ES-I3 (cell line): Measurements from ENCODE around the gene PLIN4.

Experiments used
- H3K36me3 ChIP-seq: 2 replicates; pipeline ENCODE4 v1.6.1; 2013; ENCODE audit warnings: mild to moderate bottlenecking, low read length, control low read depth, moderate library complexity; ENCODE audit not compliant: insufficient read depth
- H3K4me1 ChIP-seq: 2 replicates; pipeline ENCODE4 v1.6.1; 2013; ENCODE audit warnings: mild to moderate bottlenecking, control low read depth, low read length; ENCODE audit not compliant: insufficient read depth
- H3K9ac ChIP-seq: 2 replicates; pipeline ENCODE4 v1.6.1; 2013; ENCODE audit warnings: low read depth, mild to moderate bottlenecking, low read length, moderate library complexity
- H3K9me3 ChIP-seq: 2 replicates; pipeline ENCODE4 v1.6.1; 2013; ENCODE audit warnings: mild to moderate bottlenecking, low read length, moderate library complexity; ENCODE audit not compliant: control insufficient read depth, insufficient read depth

Gene PLIN4

DNA sequence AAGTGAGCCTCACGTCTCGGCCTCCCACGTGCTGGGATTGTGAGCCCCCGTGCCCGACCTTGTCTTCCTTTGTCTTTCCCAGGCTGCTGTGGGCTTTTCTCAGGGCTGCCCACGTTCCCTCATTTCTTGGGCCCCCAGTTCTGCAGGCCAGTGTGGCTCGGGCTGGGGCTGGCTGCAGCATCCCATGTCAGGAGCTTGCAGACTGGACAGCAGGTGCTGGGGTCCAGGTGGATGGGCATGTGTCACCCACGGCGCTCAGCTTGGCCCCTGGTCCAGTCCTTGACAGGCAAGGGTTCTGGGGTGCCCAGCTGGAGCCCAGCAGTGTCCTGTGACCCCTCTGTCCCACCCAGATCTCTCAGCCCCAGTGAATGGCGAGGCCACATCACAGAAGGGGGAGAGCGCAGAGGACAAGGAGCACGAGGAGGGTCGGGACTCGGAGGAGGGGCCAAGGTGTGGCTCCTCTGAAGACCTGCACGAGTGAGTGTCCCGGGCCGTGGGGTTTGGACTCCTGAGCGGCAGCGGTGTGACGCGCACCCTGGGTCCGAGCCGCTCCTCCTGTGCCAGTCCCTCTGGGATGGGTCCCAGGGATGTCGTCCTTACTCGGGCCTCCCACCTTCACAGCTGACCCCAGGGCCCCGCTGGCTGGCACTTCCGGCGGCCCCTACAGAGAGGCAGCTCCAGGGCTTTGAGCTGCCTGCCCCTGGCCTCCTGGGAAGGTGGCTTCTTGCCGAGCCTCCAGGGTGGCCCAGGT lies 17.3 kb downstream of the PLIN4 start:
- H3K9ac ChIP-seq: no peak overlapping the region
- no peaks in the 10 kb centered on the region for H3K9me3 ChIP-seq
- H3K4me1 ChIP-seq: no peaks in the 10 kb centered on the region
- H3K36me3 ChIP-seq: peaks cover 3% of the 10 kb centered on the region; the same call in 1 of the 2 replicates

DNA sequence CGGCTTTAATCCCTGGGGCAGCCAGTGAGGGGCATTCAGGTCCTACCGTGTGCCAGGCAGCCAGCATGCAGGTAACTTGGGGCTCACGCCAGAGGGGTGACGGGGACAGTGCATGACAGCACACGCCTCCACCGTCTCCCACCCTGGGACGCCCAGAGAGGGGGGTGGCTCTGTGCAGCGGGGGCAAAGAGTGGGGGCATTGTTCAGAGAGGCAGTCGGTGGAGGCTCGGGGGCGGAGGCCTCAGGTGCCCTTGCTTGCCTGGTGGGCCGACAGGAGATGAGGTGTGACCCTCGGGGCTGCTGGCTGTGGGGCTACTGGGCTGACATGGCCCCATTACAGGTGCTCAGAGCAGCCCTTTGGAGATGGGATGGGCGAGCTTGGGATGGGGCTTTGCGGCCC lies 18.4 kb downstream of the PLIN4 start:
- Histone ChIP-seq H3K36me3 (peaks cover 6% of the 10 kb centered on the region; the same call in 1 of the 2 replicates), H3K9me3 (no peaks in the 10 kb centered on the region), H3K9ac (no peak overlapping the region), H3K4me1 (no peaks in the 10 kb centered on the region)

- H3K9ac ChIP-seq: no peak overlapping the region
- no peaks in the 10 kb centered on the region for H3K4me1 ChIP-seq
- peaks cover 6% of the 10 kb centered on the region; the same call in 1 of the 2 replicates for H3K36me3 ChIP-seq
- H3K9me3 ChIP-seq: no peaks in the 10 kb centered on the region
Observed at GRCh38 chr19:4499318-4499717, 19.0 kb downstream of the PLIN4 start.

GRCh38 chr19:4498694-4499093 lies 19.6 kb downstream of the PLIN4 start:
- Histone ChIP-seq H3K4me1 (no peaks in the 10 kb centered on the region), H3K36me3 (peaks cover 6% of the 10 kb centered on the region; the same call in 1 of the 2 replicates), H3K9ac (no peak overlapping the region), H3K9me3 (no peaks in the 10 kb centered on the region)

GRCh38 chr19:4497770-4498389 lies 20.4 kb downstream of the PLIN4 start:
- H3K9ac ChIP-seq: no peak overlapping the region
- peaks cover 11% of the 10 kb centered on the region for H3K36me3 ChIP-seq
- no peaks in the 10 kb centered on the region for H3K4me1 ChIP-seq
- H3K9me3 ChIP-seq: no peaks in the 10 kb centered on the region

- no peak overlapping the region for H3K9ac ChIP-seq
- H3K36me3 ChIP-seq: peaks cover 15% of the 10 kb centered on the region
- H3K4me1 ChIP-seq: no peaks in the 10 kb centered on the region
- H3K9me3 ChIP-seq: no peaks in the 10 kb centered on the region
Observed at GRCh38 chr19:4496304-4496703, 22.0 kb downstream of the PLIN4 start.

GRCh38 chr19:4495471-4495870 lies 22.8 kb downstream of the PLIN4 start:
- no peaks in the 10 kb centered on the region for H3K4me1 ChIP-seq
- H3K9me3 ChIP-seq: no peaks in the 10 kb centered on the region
- peaks cover 15% of the 10 kb centered on the region for H3K36me3 ChIP-seq
- H3K9ac ChIP-seq: no peak overlapping the region

DNA sequence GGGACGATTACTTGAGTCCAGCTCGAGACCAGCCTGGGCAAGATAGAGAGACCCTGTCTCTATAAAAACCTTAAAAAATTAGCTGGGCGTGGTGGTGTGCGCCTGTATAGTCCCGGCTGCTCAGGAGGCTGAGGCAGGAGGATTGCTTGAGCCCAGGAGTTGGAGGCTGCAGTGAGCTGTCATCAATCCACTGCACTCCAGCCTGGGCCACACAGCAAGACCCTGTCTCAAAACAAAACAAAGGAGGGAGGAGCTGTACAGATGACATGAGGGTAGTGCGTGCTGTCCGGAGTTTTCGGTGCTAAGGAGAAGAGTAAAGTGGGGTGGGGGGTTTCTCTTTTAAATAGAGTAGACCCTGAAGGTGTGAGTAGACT lies 23.6 kb downstream of the PLIN4 start:
- H3K9ac ChIP-seq: no peak overlapping the region
- H3K9me3 ChIP-seq: no peaks in the 10 kb centered on the region
- H3K4me1 ChIP-seq: no peaks in the 10 kb centered on the region
- H3K36me3 ChIP-seq: peaks cover 18% of the 10 kb centered on the region

- Histone ChIP-seq H3K4me1 (no peaks in the 10 kb centered on the region), H3K9ac (no peak overlapping the region), H3K36me3 (peaks cover 20% of the 10 kb centered on the region), H3K9me3 (no peaks in the 10 kb centered on the region)
Observed at GRCh38 chr19:4493929-4494690, 24.2 kb downstream of the PLIN4 start.

- H3K36me3 ChIP-seq: peaks cover 20% of the 10 kb centered on the region
- H3K9me3 ChIP-seq: no peaks in the 10 kb centered on the region
- no peak overlapping the region for H3K9ac ChIP-seq
- H3K4me1 ChIP-seq: no peaks in the 10 kb centered on the region
Observed at GRCh38 chr19:4493104-4493928, 25.0 kb downstream of the PLIN4 start.

DNA sequence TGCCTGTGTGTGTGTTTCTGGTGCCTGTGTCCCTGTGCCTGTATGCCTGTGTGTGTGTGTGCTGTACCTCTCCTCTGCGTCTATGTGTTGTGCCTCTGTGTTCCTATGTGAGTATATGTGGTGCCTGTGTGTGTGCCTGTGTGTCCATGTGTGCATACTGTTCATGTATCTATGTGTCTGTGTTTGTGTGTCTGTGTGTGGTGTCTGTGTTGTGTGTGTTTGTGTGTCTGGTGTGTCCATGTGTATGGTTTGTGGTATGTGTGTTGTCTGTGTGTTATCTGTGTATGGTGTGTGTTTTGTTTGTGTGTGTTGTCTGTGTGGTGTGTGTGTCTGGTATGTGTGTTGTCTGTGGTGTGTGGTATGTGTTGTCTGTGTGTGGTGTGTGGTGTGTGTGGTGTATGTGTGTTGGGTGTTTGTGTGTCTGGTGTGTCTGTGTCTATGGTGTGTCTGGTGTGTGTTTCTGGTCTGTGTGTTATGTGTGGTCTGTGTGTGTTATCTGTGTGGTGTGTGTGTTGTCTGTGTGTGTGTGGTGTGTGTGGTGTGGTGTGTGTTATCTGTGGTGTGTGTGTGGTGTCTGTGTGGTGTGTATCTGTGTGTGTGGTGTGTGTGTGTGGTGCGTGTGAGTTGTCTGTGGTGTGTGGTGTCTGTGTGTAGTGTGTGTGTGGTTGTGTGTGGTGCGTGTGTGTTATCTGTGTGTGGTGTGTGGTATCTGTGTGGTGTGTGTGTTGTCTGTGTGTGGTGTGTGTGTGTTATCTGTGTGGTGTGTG lies 25.8 kb downstream of the PLIN4 start:
- Histone ChIP-seq H3K9me3 (no peaks in the 10 kb centered on the region), H3K9ac (no peak overlapping the region), H3K4me1 (no peaks in the 10 kb centered on the region), H3K36me3 (peaks cover 18% of the 10 kb centered on the region)

GRCh38 chr19:4491446-4491845 lies 26.8 kb downstream of the PLIN4 start:
- Histone ChIP-seq H3K36me3 (peaks cover 18% of the 10 kb centered on the region), H3K9ac (no peak overlapping the region), H3K4me1 (no peaks in the 10 kb centered on the region), H3K9me3 (no peaks in the 10 kb centered on the region)

DNA sequence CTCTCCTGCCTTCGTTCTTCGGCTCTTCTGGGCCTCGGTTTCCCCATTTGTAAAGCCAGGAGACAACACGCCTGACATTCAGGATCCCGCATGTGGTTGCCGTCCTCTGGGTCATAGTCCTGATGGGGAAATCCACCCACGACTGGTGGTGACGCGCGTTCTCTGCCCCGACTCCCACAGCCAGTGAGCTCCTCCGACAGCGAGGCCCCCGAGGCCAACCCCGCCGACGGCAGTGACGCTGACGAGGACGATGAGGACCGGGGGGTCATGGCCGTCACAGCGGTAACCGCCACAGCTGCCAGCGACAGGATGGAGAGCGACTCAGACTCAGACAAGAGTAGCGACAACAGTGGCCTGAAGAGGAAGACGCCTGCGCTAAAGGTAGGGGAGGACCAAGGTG lies 29.8 kb downstream of the PLIN4 start:
- H3K36me3 ChIP-seq: peaks cover 21% of the 10 kb centered on the region; the same call in 1 of the 2 replicates
- no peaks in the 10 kb centered on the region for H3K9me3 ChIP-seq
- no peak overlapping the region for H3K9ac ChIP-seq
- H3K4me1 ChIP-seq: no peaks in the 10 kb centered on the region
